Mammary epithelial cell (primary cell): ENCODE results near the gene SEMA4D.

Experiments
- CTCF ChIP-seq, 2 donors: IDR thresholded peaks in 1 of 2; conservative IDR thresholded peaks in 1 of 2; 2 replicates each; pipeline ENCODE4 v1.5.1; 2011 to 2012; ENCODE audit warnings: inconsistent platforms in 2 of 2, low read length in 2 of 2, mild to moderate bottlenecking in 2 of 2, control low read depth in 1 of 2, low read depth in 1 of 2; ENCODE audit not compliant: insufficient read depth in 1 of 2; ENCODE audit errors: extremely low read depth in 1 of 2
- EZH2 ChIP-seq: IDR thresholded peaks from 2 replicates; pipeline ENCODE4 v1.6.1; 2012; ENCODE audit warnings: low read length, inconsistent platforms, borderline replicate concordance

DNA sequence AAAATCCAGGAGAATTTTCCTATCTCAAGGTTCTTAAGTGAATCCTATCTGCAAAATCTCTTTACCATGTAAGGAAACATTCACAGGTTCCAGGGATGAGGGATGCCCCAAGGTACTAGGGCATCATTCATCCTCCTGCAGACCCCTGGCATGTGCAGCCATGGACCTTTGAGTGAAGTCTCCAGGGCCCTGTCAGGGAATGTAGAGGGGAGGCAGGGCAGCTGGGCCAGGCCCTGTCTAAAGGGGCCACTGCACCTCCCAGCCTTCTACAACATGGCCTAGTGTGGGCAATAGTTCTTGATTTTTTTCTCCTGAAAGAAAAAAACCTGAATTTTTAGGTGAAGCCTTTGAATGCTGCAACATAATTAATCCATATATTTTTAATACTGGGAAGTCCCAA is 63.3 kb downstream of the SEMA4D start:
- TF ChIP-seq EZH2 (no peak), CTCF (conservative IDR thresholded peaks at IDR 0.05 in 1 of 2, IDR thresholded peaks at IDR 0.05 in 1 of 2; ENCODE audit: extremely low read depth in 1 of 2, insufficient read depth in 1 of 2, low read depth in 1 of 2, low read length in 2 of 2) (no peak)
